Neural cell (in vitro differentiated cells): ENCODE results near the gene DENND1A.

Experiments used
- CTCF ChIP-seq: fragments of 450-650 bp; IDR thresholded peaks from 2 replicates; pipeline ENCODE4 v1.5.1; 2014; ENCODE audit warnings: antibody characterized with exemption, mild to moderate bottlenecking, moderate library complexity; ENCODE audit not compliant: poor library complexity, severe bottlenecking
- EZH2 ChIP-seq: fragments of 200-600, 300-800 bp; shearing (Covaris generic), sonication (generic); IDR thresholded peaks from 2 replicates; pipeline ENCODE4 v1.6.1; 2014; ENCODE audit warnings: antibody characterized with exemption, low read length, borderline replicate concordance, mild to moderate bottlenecking; ENCODE audit not compliant: insufficient read depth, poor library complexity, severe bottlenecking
- REST ChIP-seq: IDR thresholded peaks from 2 replicates; pipeline ENCODE4 v1.6.1; 2012; ENCODE audit warnings: borderline replicate concordance

GRCh38 chr9:123369296-123369695 lies 560.6 kb downstream of the DENND1A start:
- TF ChIP-seq REST (no peak), CTCF (no peak), EZH2 (no peak)
